Mammary epithelial cell (primary cell): Measurements from ENCODE around the gene TREML2.

ENCODE experiments used
- EZH2 ChIP-seq: IDR thresholded peaks from 2 replicates; pipeline ENCODE4 v1.6.1; 2012; ENCODE audit warnings: low read length, inconsistent platforms, borderline replicate concordance
- TF ChIP-seq, protein P1 (sequence below), 2 donors: IDR thresholded peaks in 1 of 2; conservative IDR thresholded peaks in 1 of 2; 2 replicates each; pipeline ENCODE4 v1.5.1; 2011 to 2012; ENCODE audit warnings: inconsistent platforms in 2 of 2, low read length in 2 of 2, mild to moderate bottlenecking in 2 of 2, control low read depth in 1 of 2, low read depth in 1 of 2; ENCODE audit not compliant: insufficient read depth in 1 of 2; ENCODE audit errors: extremely low read depth in 1 of 2

DNA sequence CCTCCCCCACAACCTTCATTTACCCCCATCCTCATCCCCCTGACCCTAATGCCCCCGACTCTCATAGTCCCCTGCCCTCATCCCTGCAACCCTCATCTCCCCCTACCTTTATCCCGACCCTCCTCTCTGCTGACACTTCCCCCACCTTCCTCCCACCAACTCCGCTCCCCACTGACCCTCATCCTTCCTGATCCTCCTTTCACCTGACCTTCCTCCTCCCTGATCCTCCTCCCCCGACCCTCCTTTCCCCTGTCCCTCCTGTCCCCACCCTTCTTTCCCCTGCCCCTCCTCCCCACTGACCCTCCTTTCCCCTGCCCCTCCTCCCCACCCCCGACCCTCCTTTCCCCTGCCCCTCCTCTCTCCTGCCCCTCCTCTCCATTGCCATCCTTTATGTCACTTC, 7.1 kb downstream of the TREML2 start:
- TF ChIP-seq, protein P1, sequence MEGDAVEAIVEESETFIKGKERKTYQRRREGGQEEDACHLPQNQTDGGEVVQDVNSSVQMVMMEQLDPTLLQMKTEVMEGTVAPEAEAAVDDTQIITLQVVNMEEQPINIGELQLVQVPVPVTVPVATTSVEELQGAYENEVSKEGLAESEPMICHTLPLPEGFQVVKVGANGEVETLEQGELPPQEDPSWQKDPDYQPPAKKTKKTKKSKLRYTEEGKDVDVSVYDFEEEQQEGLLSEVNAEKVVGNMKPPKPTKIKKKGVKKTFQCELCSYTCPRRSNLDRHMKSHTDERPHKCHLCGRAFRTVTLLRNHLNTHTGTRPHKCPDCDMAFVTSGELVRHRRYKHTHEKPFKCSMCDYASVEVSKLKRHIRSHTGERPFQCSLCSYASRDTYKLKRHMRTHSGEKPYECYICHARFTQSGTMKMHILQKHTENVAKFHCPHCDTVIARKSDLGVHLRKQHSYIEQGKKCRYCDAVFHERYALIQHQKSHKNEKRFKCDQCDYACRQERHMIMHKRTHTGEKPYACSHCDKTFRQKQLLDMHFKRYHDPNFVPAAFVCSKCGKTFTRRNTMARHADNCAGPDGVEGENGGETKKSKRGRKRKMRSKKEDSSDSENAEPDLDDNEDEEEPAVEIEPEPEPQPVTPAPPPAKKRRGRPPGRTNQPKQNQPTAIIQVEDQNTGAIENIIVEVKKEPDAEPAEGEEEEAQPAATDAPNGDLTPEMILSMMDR (conservative IDR thresholded peaks at IDR 0.05 in 1 of 2, IDR thresholded peaks at IDR 0.05 in 1 of 2; ENCODE audit: extremely low read depth in 1 of 2, insufficient read depth in 1 of 2, low read depth in 1 of 2, low read length in 2 of 2): no peak
- TF ChIP-seq EZH2: no peak
